BE2C (cell line): Measurements from ENCODE around the gene NPAS3.

Source experiments
- DNase-seq: peaks from one replicate; pipeline ENCODE4 v3.0.0-alpha.2; 2020
- H3K27me3 ChIP-seq: fragments of 250-450 bp; sonication (Bioruptor Pico); 2 replicates; pipeline ENCODE4 v1.5.1; 2020; ENCODE audit warnings: mild to moderate bottlenecking
- H3K36me3 ChIP-seq: fragments of 250-450 bp; sonication (Bioruptor Pico); 2 replicates; pipeline ENCODE4 v1.5.1; 2020; ENCODE audit warnings: mild to moderate bottlenecking
- H3K4me1 ChIP-seq: fragments of 250-450 bp; sonication (Bioruptor Pico); 2 replicates; pipeline ENCODE4 v1.5.1; 2020
- H3K4me3 ChIP-seq: 2 replicates; pipeline ENCODE4 v1.5.1; 2011; ENCODE audit warnings: low read depth, low read length
- H3K9me3 ChIP-seq: fragments of 250-450 bp; sonication (Bioruptor Pico); 2 replicates; pipeline ENCODE4 v1.5.1; 2020
- TF ChIP-seq, protein P1 (sequence below): IDR thresholded peaks from 2 replicates; pipeline ENCODE4 v1.5.1; 2012; ENCODE audit warnings: mild to moderate bottlenecking, low read depth, low read length

The NPAS3 gene

GRCh38 chr14:33014710-33015109 is 76.0 kb downstream of the NPAS3 start:
- H3K4me3 ChIP-seq = no peak overlapping the region
- TF ChIP-seq, protein P1, sequence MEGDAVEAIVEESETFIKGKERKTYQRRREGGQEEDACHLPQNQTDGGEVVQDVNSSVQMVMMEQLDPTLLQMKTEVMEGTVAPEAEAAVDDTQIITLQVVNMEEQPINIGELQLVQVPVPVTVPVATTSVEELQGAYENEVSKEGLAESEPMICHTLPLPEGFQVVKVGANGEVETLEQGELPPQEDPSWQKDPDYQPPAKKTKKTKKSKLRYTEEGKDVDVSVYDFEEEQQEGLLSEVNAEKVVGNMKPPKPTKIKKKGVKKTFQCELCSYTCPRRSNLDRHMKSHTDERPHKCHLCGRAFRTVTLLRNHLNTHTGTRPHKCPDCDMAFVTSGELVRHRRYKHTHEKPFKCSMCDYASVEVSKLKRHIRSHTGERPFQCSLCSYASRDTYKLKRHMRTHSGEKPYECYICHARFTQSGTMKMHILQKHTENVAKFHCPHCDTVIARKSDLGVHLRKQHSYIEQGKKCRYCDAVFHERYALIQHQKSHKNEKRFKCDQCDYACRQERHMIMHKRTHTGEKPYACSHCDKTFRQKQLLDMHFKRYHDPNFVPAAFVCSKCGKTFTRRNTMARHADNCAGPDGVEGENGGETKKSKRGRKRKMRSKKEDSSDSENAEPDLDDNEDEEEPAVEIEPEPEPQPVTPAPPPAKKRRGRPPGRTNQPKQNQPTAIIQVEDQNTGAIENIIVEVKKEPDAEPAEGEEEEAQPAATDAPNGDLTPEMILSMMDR = no peak

DNA sequence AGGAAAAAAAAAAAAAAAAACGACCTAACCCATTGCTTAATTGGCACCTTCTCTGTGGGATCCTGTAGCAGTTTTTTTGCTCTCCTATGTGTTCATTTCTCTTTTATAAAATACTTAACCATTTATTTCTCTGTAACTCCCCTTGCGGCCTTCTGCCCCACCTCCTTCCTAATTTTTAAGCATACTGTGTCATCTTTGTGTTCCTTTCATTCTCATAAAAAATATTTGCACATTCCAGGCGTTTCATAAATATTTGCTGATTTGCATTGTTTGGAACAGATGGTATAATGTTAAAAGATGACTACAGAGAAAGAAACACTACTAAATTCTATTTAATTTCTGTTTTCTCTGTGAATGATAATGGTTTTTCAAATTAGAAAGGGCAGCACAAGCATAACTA is 77.9 kb downstream of the NPAS3 start:
- H3K4me1 ChIP-seq = no peaks in the 10 kb centered on the region
- H3K9me3 ChIP-seq = no peaks in the 10 kb centered on the region
- TF ChIP-seq, protein P1 = no peak
- no peak overlapping the region for H3K4me3 ChIP-seq
- no peak for DNase-seq
- no peaks in the 10 kb centered on the region for H3K36me3 ChIP-seq
- H3K27me3 ChIP-seq = peaks cover 61% of the 10 kb centered on the region

More at GRCh38 chr14:33014710-33015109, 76.0 kb downstream of the NPAS3 start:
- DNase-seq = no peak
- Histone ChIP-seq H3K4me1 (no peaks in the 10 kb centered on the region), H3K36me3 (no peaks in the 10 kb centered on the region), H3K9me3 (no peaks in the 10 kb centered on the region), H3K27me3 (peaks cover 50% of the 10 kb centered on the region)

GRCh38 chr14:33017016-33017415 is 78.3 kb downstream of the NPAS3 start:
- no peaks in the 10 kb centered on the region for H3K9me3 ChIP-seq
- H3K36me3 ChIP-seq = no peaks in the 10 kb centered on the region
- TF ChIP-seq, protein P1 = no peak
- peaks cover 65% of the 10 kb centered on the region for H3K27me3 ChIP-seq
- H3K4me1 ChIP-seq = no peaks in the 10 kb centered on the region
- no peak overlapping the region for H3K4me3 ChIP-seq
- no peak for DNase-seq

DNA sequence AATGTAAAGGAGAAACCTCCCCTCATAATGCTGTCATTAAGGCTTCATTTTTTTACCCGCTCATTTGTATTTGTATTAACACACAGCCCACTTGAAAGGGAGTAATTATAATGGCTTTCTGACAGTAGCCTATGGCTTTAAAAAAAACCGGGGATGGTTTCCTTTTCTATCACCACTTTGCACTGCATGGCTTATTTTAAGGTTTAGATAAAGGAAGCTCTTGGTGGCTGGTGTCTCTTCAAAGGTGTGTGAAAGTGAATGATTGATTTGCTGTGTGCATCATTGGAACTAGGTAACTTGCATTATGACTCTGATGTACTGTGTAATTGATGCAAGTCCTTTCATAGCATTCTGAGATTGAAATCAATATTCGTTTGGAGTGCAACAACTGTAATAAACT is 80.7 kb downstream of the NPAS3 start:
- Histone ChIP-seq H3K36me3 (no peaks in the 10 kb centered on the region), H3K27me3 (peaks cover 55% of the 10 kb centered on the region), H3K4me1 (no peaks in the 10 kb centered on the region), H3K4me3 (no peak overlapping the region), H3K9me3 (no peaks in the 10 kb centered on the region)
- TF ChIP-seq, protein P1 = no peak
- no peak for DNase-seq

DNA sequence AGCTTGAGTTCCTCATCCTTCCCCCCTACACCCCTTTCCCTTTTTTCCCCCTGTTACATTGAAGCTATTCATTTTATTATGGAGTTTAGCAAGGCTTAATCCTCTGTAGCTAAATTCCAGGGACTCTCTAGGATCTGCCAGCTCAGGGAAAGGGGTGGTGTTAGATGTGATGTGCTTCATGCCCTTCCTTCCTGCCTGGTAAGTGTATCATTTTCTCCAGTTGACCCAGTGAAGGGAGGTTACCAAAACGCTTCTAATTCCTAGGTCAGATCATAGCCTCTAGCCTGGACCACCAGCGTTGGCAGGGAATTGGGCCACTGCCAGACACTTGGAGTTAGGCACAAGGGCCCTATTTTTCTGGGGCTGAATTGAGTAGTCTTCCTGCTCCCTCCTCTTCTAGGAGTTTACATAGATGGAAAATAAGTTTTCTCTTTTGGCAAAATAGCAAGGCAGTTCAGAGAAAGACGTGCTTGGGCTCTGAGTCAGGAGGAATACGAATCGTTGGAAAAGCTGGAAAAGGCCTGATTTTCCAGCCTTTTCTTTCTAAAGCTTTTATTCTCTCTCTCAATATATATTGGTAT is 88.3 kb downstream of the NPAS3 start:
- Histone ChIP-seq H3K4me3 (no peak overlapping the region), H3K9me3 (no peaks in the 10 kb centered on the region), H3K36me3 (no peaks in the 10 kb centered on the region), H3K27me3 (peaks cover 12% of the 10 kb centered on the region), H3K4me1 (no peaks in the 10 kb centered on the region)
- TF ChIP-seq, protein P1 = no peak
- no peak for DNase-seq

DNA sequence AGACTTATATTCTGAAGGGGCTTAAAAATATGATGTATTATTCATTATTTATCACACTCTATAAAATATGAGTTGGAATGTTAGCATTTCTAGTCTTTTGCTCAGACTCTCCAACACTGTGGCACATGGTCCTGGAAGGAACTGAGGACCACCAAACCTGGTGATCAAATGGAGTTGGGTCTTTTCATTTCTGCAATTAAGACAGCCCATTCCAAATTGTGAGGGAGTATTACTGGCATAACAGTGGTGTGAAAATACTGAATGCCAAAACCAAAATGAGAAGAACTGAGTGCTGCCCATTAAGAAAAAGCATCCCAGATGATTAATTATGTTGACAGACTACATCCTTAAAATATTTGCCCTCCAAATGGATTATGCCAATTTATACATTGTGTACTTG is 90.8 kb downstream of the NPAS3 start:
- Histone ChIP-seq H3K36me3 (no peaks in the 10 kb centered on the region), H3K27me3 (peaks cover 9% of the 10 kb centered on the region), H3K9me3 (no peaks in the 10 kb centered on the region), H3K4me3 (no peak overlapping the region), H3K4me1 (no peaks in the 10 kb centered on the region)
- DNase-seq = no peak
- TF ChIP-seq, protein P1 = no peak
